HepG2 (cell line): ENCODE measurements around the gene EPSTI1. TPM values are rescaled to one million over a fixed set of nuclear protein-coding genes. Genes with fewer than 3 reads are reported as not detected.

ENCODE experiments used
- ATAC-seq: fragments of 200-7000 bp; cut with Tn5 transposase; 3 replicates; pipeline ENCODE4 v1.9.1; 2020; ENCODE audit warnings: mild to moderate bottlenecking, moderate library complexity
- BruUV-seq: library from RNA; stranded (reverse); fragments of 400-500 nt; replicated peaks from 2 replicates; lab custom pipeline; 2021; lab: Mats Ljungman, UMichigan
- CTCF ChIA-PET: fragments of 300-600 bp; formaldehyde crosslinking; extraction: SDS; loops from one replicate; lab custom pipeline; 2021; ENCODE audit warnings: low total read pairs, inconsistent platforms, low intra/inter-chr PET ratio; lab: Yijun Ruan, JAX
- POLR2A ChIA-PET: fragments of 350-600 bp; sonication (Branson Sonifier 250); formaldehyde crosslinking; loops from one replicate; lab custom pipeline; 2020; ENCODE audit warnings: antibody characterized with exemption, inconsistent platforms; lab: Yijun Ruan, JAX
- DNase-seq: peaks from one replicate; pipeline ENCODE4 v3.0.0-alpha.2; 2015; ENCODE audit warnings: low spot score
- FAIRE-seq: peaks from 3 replicates; lab custom pipeline; 2011; peaks lifted over from hg19 to GRCh38; lab: Jason Lieb, UNC
- H2AFZ ChIP-seq: one replicate; pipeline ENCODE4 v1.6.1; 2011; ENCODE audit warnings: low read length, inconsistent platforms
- H3K27ac ChIP-seq: fragments of 300-600 bp; 3 replicates; pipeline ENCODE4 v1.8.0; 2011; ENCODE audit warnings: mixed run types, mild to moderate bottlenecking, mixed read lengths, low read length, inconsistent platforms; ENCODE audit not compliant: insufficient read depth; ENCODE audit errors: extremely low read length
- H3K27me3 ChIP-seq, 2 experiments: fragments of 200-600 bp in 1 of 2; 2 replicates in 1 of 2; 3 replicates in 1 of 2; pipeline versions ENCODE4 v1.6.0 to v1.8.0; 2011; ENCODE audit warnings: low read length in 2 of 2, mild to moderate bottlenecking in 2 of 2, moderate library complexity in 2 of 2, inconsistent platforms in 1 of 2; ENCODE audit not compliant: insufficient read depth in 2 of 2, control insufficient read depth in 1 of 2
- H3K36me3 ChIP-seq, 2 experiments: fragments of 200-600 bp in 1 of 2; replicated peaks in 1 of 2; 2 replicates in 1 of 2; 3 replicates in 1 of 2; pipeline versions ENCODE4 v1.5.1 to v1.8.0; 2011; ENCODE audit warnings: low read length in 2 of 2, inconsistent platforms in 1 of 2; ENCODE audit not compliant: insufficient read depth in 2 of 2, control insufficient read depth in 1 of 2
- H3K4me1 ChIP-seq: 2 replicates; pipeline ENCODE4 v1.5.1; 2012; ENCODE audit warnings: low read length, inconsistent platforms; ENCODE audit not compliant: insufficient read depth
- H3K4me2 ChIP-seq: 2 replicates; pipeline ENCODE4 v1.6.0; 2011; ENCODE audit warnings: low read depth, low read length, inconsistent platforms
- H3K4me3 ChIP-seq, 3 experiments: fragments of 200-600 bp in 1 of 3; sonication (generic), shearing (Covaris generic) in 1 of 3; replicated peaks in 1 of 3; 2 replicates each; pipeline ENCODE4 v1.5.1; 2011 to 2016; ENCODE audit warnings: low read length in 3 of 3, inconsistent platforms in 2 of 3, low read depth in 2 of 3, mild to moderate bottlenecking in 2 of 3, control low read depth in 1 of 3, mixed read lengths in 1 of 3; ENCODE audit not compliant: insufficient read depth in 1 of 3
- H3K79me2 ChIP-seq: one replicate; pipeline ENCODE4 v1.6.1; 2011; ENCODE audit warnings: low read length, inconsistent platforms; ENCODE audit not compliant: insufficient read depth
- H3K9ac ChIP-seq: 2 replicates; pipeline ENCODE4 v1.6.0; 2011; ENCODE audit warnings: mild to moderate bottlenecking, low read depth, low read length, inconsistent platforms; ENCODE audit not compliant: insufficient read depth
- H3K9me3 ChIP-seq: 2 replicates; pipeline ENCODE4 v1.5.1; 2012; ENCODE audit warnings: mild to moderate bottlenecking, low read length
- H4K20me1 ChIP-seq: 2 replicates; pipeline ENCODE4 v1.6.0; 2011; ENCODE audit warnings: inconsistent platforms, mild to moderate bottlenecking, low read length, moderate library complexity; ENCODE audit not compliant: insufficient read depth
- E2F2 ChIP-seq: sonication (generic); formaldehyde crosslinking; IDR thresholded peaks from 2 replicates; pipeline ENCODE4 v1.4.0; 2020; ENCODE audit warnings: missing genetic modification reagents, borderline replicate concordance
- EP300 ChIP-seq, 3 experiments: sonication (generic) in 1 of 3; formaldehyde crosslinking in 1 of 3; IDR thresholded peaks; 2 replicates each; pipeline versions ENCODE4 v1.5.1 to v1.6.1; 2011 to 2020; ENCODE audit warnings: low read depth in 2 of 3, low read length in 2 of 3, borderline replicate concordance in 1 of 3, improper control_type of control experiment in 1 of 3, mild to moderate bottlenecking in 1 of 3, missing genetic modification reagents in 1 of 3, moderate library complexity in 1 of 3
- GTF2F1 ChIP-seq: fragments of 150-350 bp; IDR thresholded peaks from 2 replicates; pipeline ENCODE4 v1.6.1; 2014; ENCODE audit warnings: low read length
- KMT2A ChIP-seq: sonication (generic); formaldehyde crosslinking; IDR thresholded peaks from 2 replicates; pipeline ENCODE4 v1.4.0; 2020; ENCODE audit warnings: missing genetic modification reagents
- NFIB ChIP-seq: sonication (generic); formaldehyde crosslinking; IDR thresholded peaks from 2 replicates; pipeline ENCODE4 v1.9.0; 2021; ENCODE audit warnings: missing genetic modification reagents, mild to moderate bottlenecking, borderline replicate concordance
- NR1H2 ChIP-seq: sonication (generic); formaldehyde crosslinking; IDR thresholded peaks from 2 replicates; pipeline ENCODE4 v1.8.1; 2022; ENCODE audit warnings: low read depth, missing genetic modification reagents, borderline replicate concordance
- NR3C1 ChIP-seq: sonication (generic); formaldehyde crosslinking; IDR thresholded peaks from 2 replicates; pipeline ENCODE4 v1.4.0; 2020; ENCODE audit warnings: missing genetic modification reagents
- RXRA ChIP-seq: sonication (generic); formaldehyde crosslinking; IDR thresholded peaks from 2 replicates; pipeline ENCODE4 v1.5.1; 2020; ENCODE audit warnings: missing genetic modification reagents
- THAP7 ChIP-seq: sonication (generic); formaldehyde crosslinking; IDR thresholded peaks from 2 replicates; pipeline ENCODE4 v1.8.1; 2023; ENCODE audit warnings: mild to moderate bottlenecking, missing genetic modification reagents
- TRIM24 ChIP-seq: sonication (generic); formaldehyde crosslinking; IDR thresholded peaks from 2 replicates; pipeline ENCODE4 v1.8.0; 2022; ENCODE audit warnings: mild to moderate bottlenecking, missing genetic modification reagents
- ZNF331 ChIP-seq: sonication (generic); formaldehyde crosslinking; IDR thresholded peaks from 2 replicates; pipeline ENCODE4 v1.4.0; 2020; ENCODE audit warnings: missing genetic modification reagents
- ZNF746 ChIP-seq: sonication (generic); formaldehyde crosslinking; IDR thresholded peaks from 2 replicates; pipeline ENCODE4 v1.8.0; 2022; ENCODE audit warnings: mild to moderate bottlenecking, missing genetic modification reagents
- ZNF784 ChIP-seq: sonication (generic); formaldehyde crosslinking; IDR thresholded peaks from 2 replicates; pipeline ENCODE4 v1.5.1; 2020; ENCODE audit warnings: missing genetic modification reagents, mild to moderate bottlenecking, borderline replicate concordance
- WGBS: methylation state at CpG from one replicate; pipeline ENCODE4 v1.1.6; 2017; ENCODE audit warnings: low lambda C conversion rate; 5-methylcytosine and 5-hydroxymethylcytosine counted together
- in situ Hi-C: cut with HindIII; loops from 2 replicates; pipeline ENCODE4 v1.10.0; 2017; ENCODE audit warnings: low pct_unique_long_range_greater_than_20kb; ENCODE audit not compliant: extremely low pct_ligation_motif_present
- intact Hi-C: fragments of 100-400 bp; cut with micrococcal nuclease; formaldehyde crosslinking; loops from one replicate; pipeline ENCODE4 v1.10.0; 2022; ENCODE audit not compliant: unreplicated experiment
- polyA plus RNA-seq, 8 experiments: library from polyadenylated mRNA; depleted of rRNA in 3 of 8; stranded (reverse) in 7 of 8; unstranded in 1 of 8; fragments of >200 nt; fragmentation: Illumina TruSeq in 4 of 8; extraction: Trizol in 4 of 8; gene quantifications; 2 replicates each; pipeline versions ENCODE4 v1.2.1 to v1.2.3, GENCODE V29; 2011 to 2016; ENCODE audit warnings: low read depth in 4 of 8, missing spikeins in 1 of 8, mixed read lengths in 1 of 8; ENCODE audit not compliant: insufficient read depth in 1 of 8
- total RNA-seq, 5 experiments: library from RNA; depleted of rRNA; stranded (reverse); fragments of >200 nt; fragmentation: Illumina TruSeq; extraction: Trizol; gene quantifications; 2 replicates each; pipeline ENCODE4 v1.2.3, GENCODE V29; 2016; ENCODE audit warnings: low read depth in 1 of 5
- TF ChIP-seq, protein P1 (sequence below): sonication (generic); formaldehyde crosslinking; IDR thresholded peaks from 2 replicates; pipeline ENCODE4 v1.4.0; 2020; ENCODE audit warnings: missing genetic modification reagents

Gene EPSTI1
- total and polyA plus RNA-seq, 2 of the 13 experiments (the other 11 are each of a cell fraction or from before 2014, with no cell fraction given), result 0.03 TPM; not detected in 1

DNA sequence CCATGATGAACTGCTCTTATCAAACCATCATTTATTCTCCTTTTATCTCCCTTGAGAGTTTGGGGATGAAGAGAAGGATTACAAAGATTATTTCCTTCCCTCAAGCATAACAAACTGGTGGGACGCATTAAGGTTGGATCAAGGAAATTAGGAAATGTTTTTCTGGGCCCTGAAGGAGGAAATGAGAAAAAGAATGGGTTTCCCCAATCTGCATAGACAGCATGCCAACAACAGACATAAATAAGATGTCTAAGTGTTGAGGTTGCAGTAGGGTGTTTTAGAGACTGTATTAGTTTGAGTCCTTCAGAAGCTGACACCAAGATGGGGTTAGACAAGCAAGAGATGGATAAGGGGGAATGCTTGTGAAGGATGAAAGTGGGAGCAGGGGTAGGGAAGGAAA, 7.3 kb downstream of the EPSTI1 start:
- in situ Hi-C loops (no loop called here), intact Hi-C loops (no loop called here)
- BruUV-seq, result no TSS peak
- peaks cover 13% of the 10 kb centered on the region for H3K4me1 ChIP-seq
- no peaks in the 10 kb centered on the region for H3K27me3 ChIP-seq
- H3K4me2 ChIP-seq, result no peak overlapping the region
- CTCF ChIA-PET, result no interaction called here
- POLR2A ChIA-PET, result no interaction called here
- H2AFZ ChIP-seq, result no peak overlapping the region
- H3K79me2 ChIP-seq, result no peaks in the 10 kb centered on the region
- DNase-seq, result no peak
- FAIRE-seq, result no peak
- no peaks in the 10 kb centered on the region for H3K36me3 ChIP-seq
- 0% methylated on average over 1 of the region's 1 CpG for WGBS
- H3K4me3 ChIP-seq, result no peak overlapping the region
- no peak overlapping the region for H3K27ac ChIP-seq
- ATAC-seq, result no peak
- H3K9ac ChIP-seq, result no peak overlapping the region
- H4K20me1 ChIP-seq, result no peaks in the 10 kb centered on the region
- no peak for TF ChIP-seq ZNF784 (CRISPR knock-in tag)
- TF ChIP-seq RXRA (CRISPR knock-in tag), result no peak
- TF ChIP-seq GTF2F1, result no peak
- TF ChIP-seq NR1H2, result no peak
- no peak for TF ChIP-seq TRIM24
- no peak for TF ChIP-seq ZNF746 (CRISPR knock-in tag)
- no peak for TF ChIP-seq E2F2 (CRISPR knock-in tag)
- no peak for TF ChIP-seq KMT2A (CRISPR knock-in tag)
- no peak for TF ChIP-seq NFIB (CRISPR knock-in tag)
- no peak for TF ChIP-seq THAP7
- no peak for TF ChIP-seq EP300 (IDR thresholded peaks at IDR 0.05; ENCODE audit: low read depth in 2 of 2, low read length in 2 of 2)
- TF ChIP-seq EP300 (CRISPR knock-in tag; IDR thresholded peaks at IDR 0.05; ENCODE audit: borderline replicate concordance), result no peak
- TF ChIP-seq, protein P1, sequence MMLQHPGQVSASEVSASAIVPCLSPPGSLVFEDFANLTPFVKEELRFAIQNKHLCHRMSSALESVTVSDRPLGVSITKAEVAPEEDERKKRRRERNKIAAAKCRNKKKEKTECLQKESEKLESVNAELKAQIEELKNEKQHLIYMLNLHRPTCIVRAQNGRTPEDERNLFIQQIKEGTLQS, result no peak
- no peak for TF ChIP-seq NR3C1 (CRISPR knock-in tag)
- TF ChIP-seq ZNF331 (CRISPR knock-in tag), result no peak
- H3K9me3 ChIP-seq, result no peaks in the 10 kb centered on the region
